NCI-H1048 (cell line): ENCODE results near the gene ADAMTS6.

Experiments
- DNase-seq: peaks from one replicate; lab custom pipeline; 2025; lab: John Stamatoyannopoulos, UW

The ADAMTS6 gene

GRCh38 chr5:65144136-65144871, 337.4 kb downstream of the ADAMTS6 start:
- DNase-seq, result no peak

- no peak for DNase-seq
These were observed 339.2 kb downstream of the ADAMTS6 start for GRCh38 chr5:65142511-65143011.

- no peak for DNase-seq
These were observed 339.7 kb downstream of the ADAMTS6 start for GRCh38 chr5:65142016-65142415.

- no peak for DNase-seq
These were observed 340.2 kb downstream of the ADAMTS6 start for GRCh38 chr5:65141493-65141892.

- no peak for DNase-seq
These were observed 344.1 kb downstream of the ADAMTS6 start for GRCh38 chr5:65137631-65138030.

- DNase-seq, result no peak
These were observed 348.1 kb downstream of the ADAMTS6 start for GRCh38 chr5:65133477-65134110.

- DNase-seq, result no peak
These were observed 349.3 kb downstream of the ADAMTS6 start for GRCh38 chr5:65132386-65132785.

GRCh38 chr5:65128226-65128625, 353.5 kb downstream of the ADAMTS6 start:
- no peak for DNase-seq

GRCh38 chr5:65127161-65127901, 354.4 kb downstream of the ADAMTS6 start:
- no peak for DNase-seq

GRCh38 chr5:65126542-65127069, 355.1 kb downstream of the ADAMTS6 start:
- no peak for DNase-seq

- no peak for DNase-seq
These were observed 355.9 kb downstream of the ADAMTS6 start for GRCh38 chr5:65125591-65126541.

GRCh38 chr5:65121880-65122436, 359.8 kb downstream of the ADAMTS6 start:
- DNase-seq, result no peak

GRCh38 chr5:65120371-65120967, 361.3 kb downstream of the ADAMTS6 start:
- no peak for DNase-seq

GRCh38 chr5:65117525-65117924, 364.2 kb downstream of the ADAMTS6 start:
- DNase-seq, result no peak

GRCh38 chr5:65113771-65114170, 367.9 kb downstream of the ADAMTS6 start:
- no peak for DNase-seq

- no peak for DNase-seq
These were observed 369.6 kb downstream of the ADAMTS6 start for GRCh38 chr5:65111961-65112658.

GRCh38 chr5:65108786-65109743, 372.7 kb downstream of the ADAMTS6 start:
- no peak for DNase-seq

GRCh38 chr5:65105301-65105700, 376.4 kb downstream of the ADAMTS6 start:
- no peak for DNase-seq

- DNase-seq, result no peak
These were observed 376.9 kb downstream of the ADAMTS6 start for GRCh38 chr5:65104831-65105230.
